ENCODE measurements around the gene EFHB. TPM values are rescaled to one million over a fixed set of nuclear protein-coding genes. Genes with fewer than 3 reads are reported as not detected.

EFHB gene
- total and polyA plus RNA-seq, 2 of the 13 experiments (the other 11 are each of a cell fraction or from before 2014, with no cell fraction given): 0.15 to 0.42 TPM

DNA sequence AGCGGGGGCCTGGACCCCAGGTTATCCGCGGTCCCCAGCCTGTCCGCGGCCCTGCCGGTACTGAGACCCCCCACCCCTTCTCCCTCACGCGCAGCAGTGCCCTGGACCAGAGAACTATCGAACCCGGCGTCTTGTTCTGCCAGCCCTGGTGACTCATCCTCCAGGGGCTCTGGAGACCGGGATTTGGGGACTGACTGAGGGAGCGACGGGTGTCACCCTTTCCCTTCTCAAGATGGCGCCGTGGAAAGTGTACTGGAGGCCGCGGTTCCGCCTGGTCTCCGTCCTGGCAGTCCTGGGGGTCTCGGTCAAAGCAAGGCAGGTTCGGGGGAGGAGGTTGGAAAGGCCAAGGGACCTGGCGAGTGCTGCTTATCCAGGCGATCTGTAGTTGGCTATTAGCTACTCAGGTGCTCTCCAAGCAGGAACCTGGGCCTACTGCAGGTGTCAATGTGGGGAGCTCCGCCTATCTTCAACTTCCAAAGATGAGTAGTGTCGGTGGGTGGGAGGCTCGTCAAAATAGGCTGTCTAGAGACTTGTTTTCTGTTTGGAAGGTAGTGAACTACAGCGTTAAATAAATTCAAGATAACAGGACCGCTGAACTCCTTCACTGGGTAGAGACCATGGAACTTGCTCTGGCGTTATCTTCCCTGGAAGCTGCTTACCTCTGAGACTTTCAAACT lies 13.7 kb upstream of the EFHB start (continued):
- no peak for TF ChIP-seq SKIL (CRISPR knock-in tag; IDR thresholded peaks at IDR 0.05; ENCODE audit: borderline replicate concordance)
- no peak for TF ChIP-seq KDM1A (CRISPR knock-in tag; IDR thresholded peaks at IDR 0.05)
- no peak for TF ChIP-seq ZBED4 (CRISPR knock-in tag; IDR thresholded peaks at IDR 0.05; ENCODE audit: borderline replicate concordance)
- no peak for TF ChIP-seq NR2F1 (CRISPR knock-in tag; IDR thresholded peaks at IDR 0.05)
- TF ChIP-seq KDM4B (CRISPR knock-in tag; IDR thresholded peaks at IDR 0.05): no peak
- TF ChIP-seq PATZ1 (CRISPR knock-in tag; IDR thresholded peaks at IDR 0.05): no peak
- no peak for TF ChIP-seq EHMT2 (IDR thresholded peaks at IDR 0.05; ENCODE audit: borderline replicate concordance, low read depth, low read length)
- TF ChIP-seq JUND (CRISPR knock-in tag; IDR thresholded peaks at IDR 0.05): 0 out of 2 replicates have a peak, but pooled peaks have one; percentile 37
- TF ChIP-seq FOXP1 (IDR thresholded peaks at IDR 0.05): no peak
- TF ChIP-seq FOXP1 (CRISPR knock-in tag; IDR thresholded peaks at IDR 0.05): no peak
- no peak for TF ChIP-seq MAF1 (CRISPR knock-in tag; IDR thresholded peaks at IDR 0.05; ENCODE audit: borderline replicate concordance)
- no peak for TF ChIP-seq ZNF446 (CRISPR knock-in tag; IDR thresholded peaks at IDR 0.05)
- TF ChIP-seq GPBP1L1 (CRISPR knock-in tag; IDR thresholded peaks at IDR 0.05): no peak
- TF ChIP-seq NONO (IDR thresholded peaks at IDR 0.05): no peak
- TF ChIP-seq NONO (CRISPR knock-in tag; conservative IDR thresholded peaks at IDR 0.05): no peak
- TF ChIP-seq ZEB1 (IDR thresholded peaks at IDR 0.05; ENCODE audit: insufficient replicate concordance, low read depth): peak; percentile 54
- no peak for TF ChIP-seq NFRKB (IDR thresholded peaks at IDR 0.05)
- TF ChIP-seq, protein P1, sequence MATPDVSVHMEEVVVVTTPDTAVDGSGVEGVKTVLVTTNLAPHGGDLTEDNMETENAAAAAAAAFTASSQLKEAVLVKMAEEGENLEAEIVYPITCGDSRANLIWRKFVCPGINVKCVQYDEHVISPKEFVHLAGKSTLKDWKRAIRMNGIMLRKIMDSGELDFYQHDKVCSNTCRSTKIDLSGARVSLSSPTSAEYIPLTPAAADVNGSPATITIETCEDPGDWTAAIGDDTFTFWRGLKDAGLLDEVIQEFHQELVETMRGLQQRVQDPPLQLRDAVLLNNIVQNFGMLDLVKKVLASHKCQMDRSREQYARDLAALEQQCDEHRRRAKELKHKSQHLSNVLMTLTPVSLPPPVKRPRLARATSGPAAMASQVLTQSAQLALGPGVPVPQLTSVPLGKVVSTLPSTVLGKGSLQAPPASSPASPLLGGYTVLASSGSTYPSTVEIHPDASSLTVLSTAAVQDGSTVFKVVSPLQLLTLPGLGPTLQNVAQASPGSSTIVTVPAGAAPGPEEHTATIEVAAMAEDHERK (CRISPR knock-in tag; IDR thresholded peaks at IDR 0.05; ENCODE audit: low read depth): no peak
- no peak for TF ChIP-seq ZNF777 (CRISPR knock-in tag; IDR thresholded peaks at IDR 0.05)

Data from HepG2 (cell line).